SK-N-MC (cell line): Measurements from ENCODE around the gene ENO3.

Experiments
- EZH2 ChIP-seq: fragments of 200-600 bp; sonication (generic); IDR thresholded peaks from one replicate; pipeline ENCODE4 v1.6.1; 2017; ENCODE audit warnings: antibody characterized with exemption
- FOXP2 ChIP-seq: optimal IDR thresholded peaks from 2 replicates; pipeline ENCODE3; 2011; ENCODE audit warnings: mild to moderate bottlenecking, moderate library complexity; ENCODE audit not compliant: insufficient read depth; ENCODE audit errors: extremely low read length, control extremely low read depth
- POLR2AphosphoS5 ChIP-seq: IDR thresholded peaks from 2 replicates; pipeline ENCODE4 v1.6.1; 2012; ENCODE audit warnings: mild to moderate bottlenecking, low read depth, low read length, borderline replicate concordance

GRCh38 chr17:4931963-4932362 lies 19.0 kb upstream of the ENO3 start, which contains the start of gene GP1BA:
- no peak for TF ChIP-seq EZH2
- TF ChIP-seq POLR2AphosphoS5, result no peak
- no peak for TF ChIP-seq FOXP2
